ENCODE data around the gene CYBRD1. TPM values are rescaled to one million over a fixed set of nuclear protein-coding genes. Genes with fewer than 3 reads are reported as not detected.

The CYBRD1 gene
- total and polyA plus RNA-seq, 2 experiments from 2014 or later: 42.4 to 66.1 TPM

DNA sequence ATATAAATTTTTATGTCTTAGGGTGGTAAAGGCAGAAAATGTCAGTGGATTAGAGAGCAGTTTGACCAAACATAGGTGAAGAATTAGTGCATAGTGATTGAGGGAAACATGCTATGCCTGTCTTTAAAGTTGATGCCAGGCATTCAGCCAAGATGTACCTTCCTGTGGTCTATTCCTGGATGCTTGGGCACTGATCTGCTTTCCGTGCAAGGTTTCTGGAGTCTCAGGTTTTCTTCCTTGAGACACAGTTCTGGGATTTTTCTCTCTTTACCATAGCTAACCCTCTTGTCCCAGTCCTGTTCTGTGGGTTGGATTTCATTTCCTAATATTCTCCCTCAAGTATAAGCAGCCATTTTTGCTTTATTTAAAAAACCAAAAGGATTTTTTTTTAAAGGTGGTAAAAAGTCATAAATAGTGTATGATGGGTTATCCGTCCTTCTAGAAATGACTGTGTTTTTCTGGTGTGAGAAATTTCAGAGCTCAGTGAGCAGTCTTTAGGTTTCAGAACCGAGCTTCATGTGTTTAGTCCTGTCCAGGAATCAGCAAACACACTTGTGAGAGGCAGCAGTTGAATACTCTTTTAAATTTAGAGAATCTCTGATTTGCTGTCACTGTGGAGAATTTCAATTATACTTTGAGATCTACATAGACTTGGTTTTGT lies 43.0 kb upstream of the CYBRD1 start:
- no peak for TF ChIP-seq CTCF (IDR thresholded peaks at IDR 0.05; ENCODE audit: poor library complexity)
- TF ChIP-seq EZH2 (IDR thresholded peaks at IDR 0.05; ENCODE audit: borderline replicate concordance): no peak
- TF ChIP-seq EZH2phosphoT487 (IDR thresholded peaks at IDR 0.05; ENCODE audit: low read depth, severe bottlenecking, unreplicated experiment): no peak

DNA sequence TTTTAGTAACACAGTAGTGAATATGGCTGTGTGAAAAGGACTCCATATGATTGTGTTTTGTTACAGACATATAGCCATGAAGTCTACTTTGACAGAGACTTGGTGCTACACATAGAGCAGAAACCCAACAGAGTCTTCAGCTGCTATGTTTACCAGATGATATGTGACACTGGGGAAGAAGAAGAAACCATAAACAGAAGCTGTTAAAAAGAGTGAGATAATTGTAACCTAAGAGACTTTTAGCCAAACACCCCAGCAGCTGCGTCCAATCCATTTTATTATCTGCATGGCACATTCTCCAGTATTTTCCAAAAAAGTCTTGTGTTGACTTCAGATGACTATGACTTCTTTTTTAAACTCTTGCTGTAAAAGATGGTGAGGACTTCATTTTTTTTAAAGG lies 41.4 kb upstream of the CYBRD1 start:
- Histone ChIP-seq H2AFZ (no peak overlapping the region), H3K4me1 (ENCODE audit: insufficient read depth) (peaks cover 5% of the 10 kb centered on the region), H3K27me3 (no peaks in the 10 kb centered on the region), H3K36me3 (replicated peaks; ENCODE audit: insufficient read depth, low read depth) (no peaks in the 10 kb centered on the region), H3K4me3 (no peak overlapping the region), H3K9me3 (ENCODE audit: low read depth) (no peaks in the 10 kb centered on the region), H3K4me2 (no peak overlapping the region), H4K20me1 (ENCODE audit: insufficient read depth, poor library complexity, severe bottlenecking) (no peaks in the 10 kb centered on the region), H3K27ac (no peak overlapping the region), H3K9me2 (replicated peaks; ENCODE audit: insufficient read depth) (no peaks in the 10 kb centered on the region), H3K79me2 (no peaks in the 10 kb centered on the region)
- no peak for DNase-seq (ENCODE audit: low spot score)
- 83% methylated on average over 1 of the region's 1 CpG for WGBS (ENCODE audit: low lambda C conversion rate, missing lambda C conversion rate)
- TF ChIP-seq CTCF (IDR thresholded peaks at IDR 0.05; ENCODE audit: poor library complexity) (no peak), EZH2 (IDR thresholded peaks at IDR 0.05; ENCODE audit: borderline replicate concordance) (no peak), EZH2phosphoT487 (IDR thresholded peaks at IDR 0.05; ENCODE audit: low read depth, severe bottlenecking, unreplicated experiment) (no peak)

More for the DNA sequence above, 43.0 kb upstream of the CYBRD1 start:
- H3K27me3 ChIP-seq: no peaks in the 10 kb centered on the region
- peaks cover 5% of the 10 kb centered on the region for H3K4me1 ChIP-seq (ENCODE audit: insufficient read depth)
- no peak overlapping the region for H3K4me2 ChIP-seq
- no peak for DNase-seq (ENCODE audit: low spot score)
- H4K20me1 ChIP-seq (ENCODE audit: insufficient read depth, poor library complexity, severe bottlenecking): no peaks in the 10 kb centered on the region
- H3K27ac ChIP-seq: no peak overlapping the region
- H2AFZ ChIP-seq: no peak overlapping the region
- H3K9me3 ChIP-seq (ENCODE audit: low read depth): no peaks in the 10 kb centered on the region
- H3K9me2 ChIP-seq (replicated peaks; ENCODE audit: insufficient read depth): no peaks in the 10 kb centered on the region
- WGBS (ENCODE audit: low lambda C conversion rate, missing lambda C conversion rate): 89% methylated on average over 3 of the region's 3 CpGs
- H3K79me2 ChIP-seq: no peaks in the 10 kb centered on the region
- no peak overlapping the region for H3K4me3 ChIP-seq
- no peaks in the 10 kb centered on the region for H3K36me3 ChIP-seq (replicated peaks; ENCODE audit: insufficient read depth, low read depth)

- Histone ChIP-seq H2AFZ (no peak overlapping the region), H3K4me1 (ENCODE audit: insufficient read depth) (peaks cover 5% of the 10 kb centered on the region), H3K9me2 (replicated peaks; ENCODE audit: insufficient read depth) (no peaks in the 10 kb centered on the region), H3K4me2 (no peak overlapping the region), H3K79me2 (no peaks in the 10 kb centered on the region), H3K9me3 (ENCODE audit: low read depth) (no peaks in the 10 kb centered on the region), H3K4me3 (no peak overlapping the region), H3K27ac (no peak overlapping the region), H3K27me3 (no peaks in the 10 kb centered on the region), H4K20me1 (ENCODE audit: insufficient read depth, poor library complexity, severe bottlenecking) (no peaks in the 10 kb centered on the region), H3K36me3 (replicated peaks; ENCODE audit: insufficient read depth, low read depth) (no peaks in the 10 kb centered on the region)
- TF ChIP-seq EZH2 (IDR thresholded peaks at IDR 0.05; ENCODE audit: borderline replicate concordance) (no peak), EZH2phosphoT487 (IDR thresholded peaks at IDR 0.05; ENCODE audit: low read depth, severe bottlenecking, unreplicated experiment) (no peak), CTCF (IDR thresholded peaks at IDR 0.05; ENCODE audit: poor library complexity) (no peak)
- DNase-seq (ENCODE audit: low spot score): no peak
These were observed 40.0 kb upstream of the CYBRD1 start for GRCh38 chr2:171482308-171482707.

All from hepatocyte (in vitro differentiated cells).